Glutamatergic neuron (in vitro differentiated cells): ENCODE data around the gene NEURL1. TPM values are rescaled to one million over a fixed set of nuclear protein-coding genes. Genes with fewer than 3 reads are reported as not detected.
A peak's percentile ranks its signal among the peaks of the same experiment; 100 is the strongest.

Experiments used
- DNase-seq: peaks from one replicate; pipeline ENCODE4 v3.0.0; 2022
- H3K27ac Mint-ChIP-seq: one replicate; pipeline ENCODE4 v1.8.0; 2020; ENCODE audit warnings: mild to moderate bottlenecking, mixed read lengths, inconsistent platforms; ENCODE audit not compliant: unreplicated experiment
- H3K27me3 Mint-ChIP-seq: one replicate; pipeline ENCODE4 v1.8.0; 2020; ENCODE audit warnings: mild to moderate bottlenecking, moderate library complexity, mixed read lengths, inconsistent platforms; ENCODE audit not compliant: unreplicated experiment
- H3K36me3 Mint-ChIP-seq: one replicate; pipeline ENCODE4 v1.8.0; 2020; ENCODE audit warnings: mild to moderate bottlenecking, mixed read lengths, inconsistent platforms; ENCODE audit not compliant: unreplicated experiment
- H3K4me1 Mint-ChIP-seq: one replicate; pipeline ENCODE4 v1.8.0; 2020; ENCODE audit warnings: mild to moderate bottlenecking, low read depth, mixed read lengths, inconsistent platforms; ENCODE audit not compliant: unreplicated experiment
- H3K4me3 Mint-ChIP-seq: one replicate; pipeline ENCODE4 v1.8.0; 2020; ENCODE audit warnings: mild to moderate bottlenecking, mixed read lengths, inconsistent platforms; ENCODE audit not compliant: unreplicated experiment
- H3K9me3 Mint-ChIP-seq: one replicate; pipeline ENCODE4 v1.8.0; 2020; ENCODE audit warnings: mild to moderate bottlenecking, moderate library complexity, mixed read lengths, inconsistent platforms; ENCODE audit not compliant: unreplicated experiment
- total RNA-seq: library from RNA; stranded (reverse); fragmentation: NEBNext Ultra II Directional; extraction: Animal tissue kit (Norgen Biotek cat#: 25700); gene quantifications from one replicate; pipeline ENCODE4 v1.2.1, GENCODE V29; 2021; ENCODE audit not compliant: unreplicated experiment
- TF ChIP-seq, protein P1 (sequence below): fragments of 200-600 bp; sonication (generic); IDR thresholded peaks from one replicate; pipeline ENCODE4 v1.5.0; 2021; ENCODE audit not compliant: partially characterized antibody, unreplicated experiment

NEURL1 gene
- total RNA-seq, 1 donor from 2014 or later, result 3.1 TPM

DNA sequence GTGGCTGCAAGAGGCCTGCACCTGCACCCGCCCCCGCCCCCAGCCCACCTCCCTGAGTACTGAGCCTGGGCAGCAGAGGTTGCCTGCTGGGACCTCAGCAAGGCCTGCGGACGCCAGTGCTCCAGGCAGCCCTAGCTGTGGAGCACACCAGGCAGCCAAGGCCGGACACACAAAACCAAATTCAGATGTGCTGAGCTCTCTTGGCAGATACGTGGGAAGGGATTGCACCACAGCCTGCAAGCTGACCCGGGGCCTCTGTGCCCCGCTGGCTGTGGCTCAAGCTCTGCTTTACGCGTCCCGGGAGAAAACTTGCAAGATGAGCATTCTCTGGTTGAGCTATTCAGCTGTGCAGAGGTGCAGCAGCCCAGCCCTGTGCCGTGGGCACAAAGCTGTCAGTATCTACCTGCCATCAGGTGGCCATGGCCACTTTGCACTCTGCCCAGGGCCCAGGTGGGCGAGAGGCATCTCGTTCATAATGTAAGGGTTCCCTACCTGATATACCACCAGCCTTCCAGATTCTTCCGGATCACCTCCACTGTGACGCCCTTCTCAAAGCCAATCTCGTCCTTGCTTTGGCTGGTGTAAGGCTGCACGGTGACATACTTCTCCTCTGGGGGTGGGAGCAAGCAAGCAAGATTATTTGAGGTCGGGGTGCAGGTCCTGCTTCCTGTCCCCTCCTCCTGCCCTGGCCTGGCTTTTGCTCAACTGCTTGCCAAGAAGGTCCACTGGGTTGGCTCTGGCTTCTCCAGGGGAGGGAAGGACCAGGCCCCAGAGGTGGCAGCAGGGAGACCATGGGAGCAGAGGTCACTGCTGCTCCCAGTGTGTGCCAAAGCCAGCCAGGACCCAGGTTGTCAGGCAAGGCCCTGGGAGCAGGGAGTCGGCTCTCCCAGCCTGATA, 123.4 kb downstream of the NEURL1 start:
- Mint-ChIP-seq H3K36me3 (no peaks in the 10 kb centered on the region), H3K4me1 (peaks cover 22% of the 10 kb centered on the region), H3K27me3 (peaks cover 12% of the 10 kb centered on the region), H3K4me3 (no peak overlapping the region), H3K9me3 (peaks cover 15% of the 10 kb centered on the region), H3K27ac (no peak overlapping the region)
- no peak for DNase-seq
- TF ChIP-seq, protein P1, sequence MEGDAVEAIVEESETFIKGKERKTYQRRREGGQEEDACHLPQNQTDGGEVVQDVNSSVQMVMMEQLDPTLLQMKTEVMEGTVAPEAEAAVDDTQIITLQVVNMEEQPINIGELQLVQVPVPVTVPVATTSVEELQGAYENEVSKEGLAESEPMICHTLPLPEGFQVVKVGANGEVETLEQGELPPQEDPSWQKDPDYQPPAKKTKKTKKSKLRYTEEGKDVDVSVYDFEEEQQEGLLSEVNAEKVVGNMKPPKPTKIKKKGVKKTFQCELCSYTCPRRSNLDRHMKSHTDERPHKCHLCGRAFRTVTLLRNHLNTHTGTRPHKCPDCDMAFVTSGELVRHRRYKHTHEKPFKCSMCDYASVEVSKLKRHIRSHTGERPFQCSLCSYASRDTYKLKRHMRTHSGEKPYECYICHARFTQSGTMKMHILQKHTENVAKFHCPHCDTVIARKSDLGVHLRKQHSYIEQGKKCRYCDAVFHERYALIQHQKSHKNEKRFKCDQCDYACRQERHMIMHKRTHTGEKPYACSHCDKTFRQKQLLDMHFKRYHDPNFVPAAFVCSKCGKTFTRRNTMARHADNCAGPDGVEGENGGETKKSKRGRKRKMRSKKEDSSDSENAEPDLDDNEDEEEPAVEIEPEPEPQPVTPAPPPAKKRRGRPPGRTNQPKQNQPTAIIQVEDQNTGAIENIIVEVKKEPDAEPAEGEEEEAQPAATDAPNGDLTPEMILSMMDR, result no peak

DNA sequence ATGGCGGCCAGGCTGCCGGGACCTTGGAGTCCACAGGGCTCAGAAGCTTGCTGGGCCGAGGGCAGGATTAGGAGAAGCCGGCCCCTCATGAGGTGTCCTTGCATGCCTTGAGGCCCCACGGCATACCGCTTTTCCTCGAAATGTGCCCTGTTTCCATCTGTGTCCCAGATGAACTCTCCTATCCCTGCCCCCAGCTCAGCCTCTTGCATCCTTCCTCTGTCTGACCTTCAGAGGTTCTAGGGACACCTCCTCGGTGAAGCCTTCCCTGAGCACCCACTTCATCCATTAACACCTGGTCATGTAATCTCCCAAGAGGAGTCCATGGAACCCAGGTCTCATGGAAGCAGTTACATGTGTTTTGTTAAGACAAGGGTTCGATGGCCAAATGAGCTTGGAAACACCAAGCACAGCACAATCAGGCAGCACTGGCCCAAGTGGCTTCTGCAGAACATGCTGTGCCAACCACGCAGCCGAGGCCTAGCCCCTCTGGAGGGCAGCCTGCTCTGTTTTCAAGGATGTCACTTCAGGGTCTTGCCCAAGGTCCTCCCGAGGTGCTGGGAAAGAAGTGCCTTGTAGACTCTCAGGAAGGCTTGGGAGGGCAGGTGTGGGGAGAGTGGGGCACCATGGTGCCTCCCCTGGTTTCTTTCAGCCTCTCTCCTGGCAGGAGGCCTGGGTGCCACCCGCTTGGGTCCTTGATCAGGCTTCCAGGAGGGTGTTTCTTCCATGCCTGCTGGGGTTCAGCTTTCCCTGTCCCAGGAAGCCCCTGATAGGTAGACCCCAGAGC, 124.3 kb downstream of the NEURL1 start:
- H3K9me3 Mint-ChIP-seq, result peaks cover 15% of the 10 kb centered on the region
- DNase-seq, result no peak
- TF ChIP-seq, protein P1, result no peak
- H3K36me3 Mint-ChIP-seq, result no peaks in the 10 kb centered on the region
- no peak overlapping the region for H3K27ac Mint-ChIP-seq
- H3K4me1 Mint-ChIP-seq, result peaks cover 22% of the 10 kb centered on the region
- H3K4me3 Mint-ChIP-seq, result no peak overlapping the region
- peaks cover 14% of the 10 kb centered on the region for H3K27me3 Mint-ChIP-seq

DNA sequence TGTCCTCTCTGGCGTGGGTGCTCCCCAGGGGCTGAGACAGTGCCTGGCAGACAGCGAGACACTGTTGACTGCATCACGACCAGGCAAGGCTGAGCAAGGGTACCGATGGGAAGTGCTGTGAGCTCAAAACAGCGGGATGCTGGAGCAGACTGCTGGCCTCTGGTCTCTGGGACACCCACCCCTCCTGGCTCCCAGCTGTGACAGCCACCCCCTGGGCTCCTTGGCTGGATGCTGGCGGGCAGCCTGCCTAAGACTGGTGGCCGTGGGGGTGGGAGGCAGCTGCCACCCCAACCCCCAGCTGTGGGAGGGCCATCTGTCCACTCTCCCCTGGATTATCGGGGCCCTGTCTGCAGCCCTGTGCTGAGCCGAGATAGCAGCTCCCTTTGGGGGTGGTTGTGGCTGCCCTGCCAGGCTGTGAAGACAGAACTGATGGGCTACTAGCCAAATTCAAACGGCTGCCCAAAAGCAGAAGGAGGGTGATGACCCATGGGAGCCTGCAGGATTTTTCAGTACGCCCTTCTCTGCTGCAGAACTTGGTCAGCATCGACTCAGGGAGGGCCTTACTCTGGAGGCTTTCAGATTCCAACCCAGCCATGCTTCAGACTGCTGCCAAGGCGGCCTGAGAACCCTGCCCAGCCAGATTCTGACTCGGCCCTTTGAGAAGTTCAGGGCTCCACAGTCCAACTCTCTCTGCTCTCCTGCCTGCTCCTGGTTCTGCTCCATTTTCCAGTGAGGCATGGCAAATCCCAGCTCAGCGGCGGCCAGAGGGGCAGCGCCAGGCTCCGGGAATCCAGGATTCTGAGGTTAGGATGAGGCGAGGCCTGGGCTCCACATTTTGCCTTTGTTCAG, 125.3 kb downstream of the NEURL1 start:
- TF ChIP-seq, protein P1, result no peak
- Mint-ChIP-seq H3K36me3 (no peaks in the 10 kb centered on the region), H3K27ac (peak overlapping the region; percentile 52), H3K4me1 (peaks cover 22% of the 10 kb centered on the region), H3K27me3 (peaks cover 14% of the 10 kb centered on the region), H3K9me3 (peaks cover 15% of the 10 kb centered on the region), H3K4me3 (no peak overlapping the region)
- DNase-seq, result no peak

DNA sequence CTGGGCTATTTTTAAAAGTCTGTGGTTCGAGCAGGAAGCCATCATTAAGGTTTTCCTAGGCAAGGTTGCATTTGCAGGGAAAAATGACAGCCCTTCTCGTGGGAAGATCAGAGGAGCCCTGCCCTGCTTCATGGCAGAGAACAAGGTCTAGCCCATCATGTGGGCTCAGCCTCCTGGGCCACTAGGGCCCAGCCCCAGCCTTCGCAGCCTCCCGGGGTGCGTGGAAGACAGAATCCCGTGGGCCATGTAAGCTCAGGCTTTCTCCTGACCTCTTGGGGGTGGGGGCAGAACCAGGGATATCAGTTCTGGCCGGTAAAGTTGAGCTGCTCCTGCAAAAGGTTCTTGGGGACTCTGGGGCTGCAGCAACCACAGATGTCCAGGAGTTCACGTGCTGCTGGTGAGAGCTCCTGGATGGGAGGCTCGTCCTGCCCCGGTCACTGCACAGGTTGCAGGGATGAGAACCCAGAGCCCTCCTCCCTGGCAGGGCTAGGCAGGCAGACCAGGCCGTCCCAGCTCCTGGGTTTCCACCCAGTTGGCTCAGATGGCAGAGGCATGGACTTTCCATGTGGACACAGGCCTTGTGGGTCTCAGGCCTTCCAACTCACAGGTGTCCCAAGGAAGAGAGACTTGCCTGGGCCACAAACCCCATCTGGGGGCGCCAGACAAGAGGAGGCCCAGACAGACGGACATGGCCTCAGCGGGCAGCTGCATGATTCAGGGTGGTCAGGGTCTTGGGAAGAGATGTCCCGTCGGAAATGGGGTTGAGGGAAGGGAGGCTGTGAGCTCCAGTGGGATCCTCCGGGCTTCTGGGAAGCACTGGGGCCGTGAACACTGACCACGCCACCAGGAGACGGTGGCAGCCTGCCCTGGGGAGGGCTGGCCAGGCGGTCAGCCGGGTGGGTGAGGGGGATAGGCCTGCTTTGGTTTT, 126.2 kb downstream of the NEURL1 start:
- no peak overlapping the region for H3K4me3 Mint-ChIP-seq
- H3K36me3 Mint-ChIP-seq, result no peaks in the 10 kb centered on the region
- TF ChIP-seq, protein P1, result no peak
- DNase-seq, result no peak
- peaks cover 17% of the 10 kb centered on the region for H3K4me1 Mint-ChIP-seq
- H3K27ac Mint-ChIP-seq, result peak overlapping the region; percentile 52
- peaks cover 11% of the 10 kb centered on the region for H3K27me3 Mint-ChIP-seq
- peaks cover 12% of the 10 kb centered on the region for H3K9me3 Mint-ChIP-seq
